GM18498 (cell line): ENCODE data around the gene APBA2.
"Not testable (repeated sequence)": the region's sequence is repeated elsewhere in the genome, so short reads cannot be mapped to it uniquely, and the experiment has no call there.

Experiments used
- ATAC-seq: cut with Tn5 transposase; IDR thresholded peaks from one replicate; pipeline ENCODE4 v1.9.1; 2021; ENCODE audit warnings: mild to moderate bottlenecking, moderate library complexity; ENCODE audit not compliant: unreplicated experiment

APBA2 gene

DNA sequence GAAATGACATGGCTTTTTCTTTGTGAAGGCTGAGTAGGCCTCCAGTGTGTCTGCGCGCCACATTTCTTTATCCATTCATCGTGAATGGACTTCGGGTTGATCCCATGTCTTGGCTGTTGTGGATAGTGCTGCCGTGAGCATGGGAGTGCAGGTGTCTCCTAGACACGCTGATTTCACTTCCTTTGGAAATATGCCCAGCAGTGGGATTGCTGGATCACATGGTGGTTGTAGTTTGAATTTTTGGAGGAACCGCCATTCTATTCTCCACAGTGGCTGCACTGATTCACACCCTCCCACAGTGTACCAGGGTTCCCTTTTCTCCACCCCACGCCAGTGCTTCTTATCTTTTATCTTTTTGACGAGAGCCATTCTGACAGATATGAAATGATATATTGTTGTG, 212.2 kb downstream of the APBA2 start:
- no peak for ATAC-seq

- ATAC-seq: no peak
Measured at GRCh38 chr15:29098652-29099051, 212.9 kb downstream of the APBA2 start.

- ATAC-seq: no peak
Measured at GRCh38 chr15:29099131-29099880, 213.5 kb downstream of the APBA2 start.

GRCh38 chr15:29100486-29101000, 214.8 kb downstream of the APBA2 start:
- no peak for ATAC-seq

- no peak for ATAC-seq
Measured at GRCh38 chr15:29101491-29101890, 215.7 kb downstream of the APBA2 start.

DNA sequence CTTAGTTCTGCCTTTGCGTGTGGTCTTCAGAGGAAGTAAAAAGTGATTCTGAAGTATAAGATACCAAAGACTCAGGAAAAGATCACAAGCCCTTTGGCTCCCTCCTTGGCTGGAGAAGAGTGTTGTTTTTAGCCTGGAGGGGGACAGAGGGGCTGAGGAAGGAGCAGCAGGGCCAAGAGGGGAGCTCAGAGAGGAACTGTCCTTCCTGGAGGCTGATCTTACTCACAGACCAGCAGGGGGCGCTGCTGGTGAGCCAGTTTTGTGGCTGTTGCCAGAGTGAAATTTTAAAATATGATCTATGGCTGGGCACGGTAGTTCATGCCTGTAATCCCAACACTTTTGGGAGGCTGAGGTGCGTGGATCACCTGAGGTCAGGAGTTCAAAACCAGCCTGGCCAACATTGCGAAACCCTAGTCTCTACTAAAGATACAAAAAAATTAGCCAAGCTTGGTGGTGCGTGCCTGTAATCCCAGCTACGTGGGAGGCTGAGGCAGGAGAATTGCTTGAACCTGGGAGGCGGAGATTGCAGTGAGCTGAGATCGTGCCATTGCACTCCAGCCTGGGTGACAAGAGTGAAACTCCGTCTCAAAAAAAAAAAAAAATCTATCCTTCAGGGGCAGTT, 216.5 kb downstream of the APBA2 start:
- ATAC-seq: not testable (repeated sequence)

- peak; percentile 10 for ATAC-seq
Measured at GRCh38 chr15:29102911-29103823, 217.4 kb downstream of the APBA2 start.

DNA sequence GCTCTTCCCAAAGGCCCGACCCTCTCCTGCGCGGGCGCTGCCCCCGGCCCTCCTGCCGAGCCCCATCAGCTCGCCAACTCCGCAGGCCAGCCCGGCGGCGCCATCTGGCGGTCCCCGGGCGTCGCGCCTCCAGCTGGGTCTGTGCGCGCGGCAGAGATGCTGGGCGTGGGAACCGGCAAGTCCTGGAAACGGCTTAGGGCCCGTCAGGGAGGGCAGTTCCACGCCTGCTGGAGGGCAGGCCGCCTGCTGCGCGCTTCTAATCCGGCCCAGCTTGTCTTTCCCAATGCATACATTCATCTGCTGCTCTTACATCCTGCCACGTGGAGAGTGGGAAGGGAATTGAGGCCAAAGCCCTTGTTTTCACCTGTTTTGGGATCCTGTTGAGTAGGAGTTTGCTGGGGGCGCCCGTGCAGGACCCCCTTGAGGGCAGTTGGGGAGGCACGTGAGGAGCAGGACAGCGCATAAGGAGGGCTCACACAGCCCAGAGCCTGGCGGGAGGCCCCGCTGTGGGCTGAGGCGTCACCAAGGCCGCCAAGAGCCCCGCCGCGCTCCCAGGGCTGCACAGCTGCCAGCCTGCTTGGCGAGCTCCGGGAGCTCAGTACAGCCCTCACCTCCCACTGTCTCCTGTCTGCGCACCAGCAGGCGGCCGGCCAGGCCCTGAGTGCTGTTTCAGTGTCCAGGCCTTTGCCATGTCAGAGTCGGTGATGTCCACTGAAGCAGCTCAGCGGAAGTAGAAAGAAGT, 218.2 kb downstream of the APBA2 start:
- peak; percentile 81 for ATAC-seq

- ATAC-seq: no peak
Measured at GRCh38 chr15:29104566-29104880, 218.7 kb downstream of the APBA2 start.

GRCh38 chr15:29105151-29105854, 219.5 kb downstream of the APBA2 start:
- no peak for ATAC-seq

GRCh38 chr15:29106116-29106515, 220.3 kb downstream of the APBA2 start:
- no peak for ATAC-seq

DNA sequence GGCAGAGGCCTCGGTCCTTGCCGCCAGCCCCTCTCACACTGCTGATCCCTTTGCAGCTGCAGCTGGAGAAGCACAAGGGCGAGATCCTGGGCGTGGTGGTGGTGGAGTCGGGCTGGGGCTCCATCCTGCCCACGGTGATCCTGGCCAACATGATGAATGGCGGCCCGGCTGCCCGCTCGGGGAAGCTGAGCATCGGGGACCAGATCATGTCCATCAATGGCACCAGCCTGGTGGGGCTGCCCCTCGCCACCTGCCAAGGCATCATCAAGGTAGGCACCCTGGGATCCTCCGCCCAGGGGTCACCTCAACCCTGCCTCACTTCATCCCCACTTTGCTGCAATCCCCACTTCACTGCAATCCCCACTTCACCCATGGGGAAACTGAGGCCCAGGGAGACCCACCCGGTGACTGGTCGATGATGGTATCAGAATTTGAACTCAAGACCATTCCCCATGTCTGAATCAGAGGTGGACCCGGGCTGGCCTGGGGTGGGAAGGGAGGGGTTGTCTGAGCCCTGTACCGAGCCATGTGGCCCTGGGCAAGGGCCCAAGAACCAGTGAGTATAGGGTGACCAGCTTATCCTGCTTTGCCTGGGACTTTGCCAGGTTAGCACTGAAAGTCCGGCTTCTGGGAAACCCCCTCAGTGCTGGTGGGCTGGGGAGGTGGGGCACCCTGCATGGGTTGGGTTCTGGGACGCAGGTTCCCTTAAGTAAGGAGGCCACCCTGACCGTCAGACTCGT, 220.9 kb downstream of the APBA2 start:
- ATAC-seq: no peak

DNA sequence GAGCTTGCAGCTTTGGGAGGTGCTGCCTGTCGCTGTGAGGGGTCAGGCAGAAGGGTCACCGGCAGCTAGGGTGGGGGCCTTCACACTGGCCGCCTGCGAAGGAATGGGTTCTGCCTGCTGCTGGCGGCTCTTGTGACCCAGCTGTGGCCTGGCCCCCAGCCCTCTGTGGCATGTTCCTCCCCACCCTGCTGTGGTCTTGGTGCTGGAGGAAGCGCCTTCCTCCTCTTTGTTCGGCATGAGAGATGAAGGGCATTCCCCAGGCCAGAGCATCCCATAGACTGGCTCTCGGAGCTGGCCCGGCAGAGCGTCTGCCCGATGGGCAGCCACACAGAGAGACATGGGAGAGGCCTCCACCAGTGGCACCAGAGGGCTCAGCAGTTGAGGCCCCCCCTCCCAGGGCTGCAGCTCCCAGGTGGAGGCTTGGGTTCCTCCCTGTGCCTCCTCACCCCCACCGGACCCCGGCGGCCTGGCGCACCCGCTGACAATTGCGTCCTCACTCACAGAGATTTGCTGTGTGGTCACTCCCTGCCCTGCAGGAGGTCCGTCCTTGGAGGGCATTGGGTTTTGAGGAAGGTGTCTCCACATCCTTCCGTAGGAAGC, 221.6 kb downstream of the APBA2 start:
- ATAC-seq: no peak

DNA sequence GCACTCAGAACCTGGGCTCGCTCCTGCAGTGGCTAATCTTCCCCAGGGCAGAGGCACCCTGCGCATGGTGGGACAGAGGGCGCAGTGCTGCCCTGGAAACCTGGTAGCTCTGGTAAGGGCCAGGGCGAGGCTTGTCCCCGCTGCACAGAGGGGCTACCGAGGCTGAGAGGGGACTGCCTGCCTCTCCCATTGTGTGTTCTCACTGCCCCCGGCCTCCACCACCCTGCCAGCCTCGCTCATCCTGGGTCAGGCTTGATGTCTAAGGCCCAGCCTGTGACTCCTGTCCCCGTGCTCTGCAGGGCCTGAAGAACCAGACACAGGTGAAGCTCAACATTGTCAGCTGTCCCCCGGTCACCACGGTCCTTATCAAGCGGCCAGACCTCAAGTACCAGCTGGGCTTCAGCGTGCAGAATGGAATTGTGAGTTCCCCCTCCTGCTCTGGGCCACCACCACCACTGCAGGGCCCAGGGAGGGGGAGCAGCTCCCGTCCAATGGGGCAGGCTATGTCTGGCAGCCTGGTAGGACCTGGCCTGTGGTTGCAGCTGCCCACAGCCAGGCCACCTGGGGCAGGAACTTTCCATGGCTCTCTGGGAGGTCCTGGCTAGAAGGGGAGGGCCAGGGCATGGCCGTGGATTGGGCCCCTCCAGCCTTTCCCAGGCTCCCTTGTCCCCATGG, 222.3 kb downstream of the APBA2 start:
- no peak for ATAC-seq

GRCh38 chr15:29109762-29110161, 224.0 kb downstream of the APBA2 start:
- ATAC-seq: no peak

DNA sequence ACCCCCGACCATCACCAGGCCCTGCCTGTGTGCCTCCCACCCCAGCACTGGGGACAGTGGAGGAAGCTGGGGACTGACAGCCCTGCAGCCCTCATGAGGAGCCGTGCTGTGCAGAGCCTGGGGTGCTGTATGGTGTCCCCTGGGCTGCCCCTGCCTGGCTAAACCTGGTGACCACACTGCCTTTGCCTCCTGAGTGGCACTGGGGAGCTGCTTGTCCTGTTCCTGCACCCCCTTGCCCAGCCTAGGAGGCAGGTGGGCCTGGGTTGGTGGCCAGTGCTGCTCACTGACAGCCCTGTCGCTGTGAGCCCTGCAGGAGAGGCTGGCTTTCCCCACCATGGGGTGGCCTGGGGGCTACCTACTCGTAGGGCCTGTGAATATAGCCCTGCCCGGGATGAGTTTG, 224.4 kb downstream of the APBA2 start:
- ATAC-seq: no peak

GRCh38 chr15:29110733-29111132, 225.0 kb downstream of the APBA2 start:
- no peak for ATAC-seq

DNA sequence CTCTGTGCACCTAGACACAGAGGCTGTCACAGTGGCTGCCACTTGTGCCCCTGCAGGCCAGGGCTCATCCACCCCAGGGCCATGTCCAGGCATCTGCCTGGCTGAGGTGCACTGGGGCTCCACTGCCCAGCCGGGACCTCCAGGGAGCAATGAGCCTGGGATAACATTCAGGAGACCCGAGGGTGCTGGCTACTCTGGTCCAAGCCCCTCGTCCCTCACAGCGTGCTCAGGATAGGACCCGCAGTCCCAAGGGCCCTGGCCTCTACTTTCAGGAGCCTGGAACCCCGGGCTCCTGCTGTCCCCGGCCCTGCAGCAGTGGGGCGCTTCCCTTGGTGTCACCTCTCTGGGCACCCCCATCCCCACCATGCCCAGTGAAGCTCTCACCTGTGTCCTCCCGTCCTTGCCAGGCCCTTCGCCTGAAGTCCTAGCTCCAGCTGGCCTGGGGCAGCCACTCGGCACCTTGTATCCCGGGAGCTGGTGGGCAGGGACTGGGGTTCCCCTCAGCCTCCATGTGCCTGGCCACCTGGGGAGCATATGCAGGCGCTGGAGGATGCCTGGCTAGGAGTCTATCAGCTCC, 226.0 kb downstream of the APBA2 start:
- ATAC-seq: no peak
